Right atrium auricular region (tissue), 2 donors: ENCODE data around the gene LOXL4. TPM values are rescaled to one million over a fixed set of nuclear protein-coding genes. Genes with fewer than 3 reads are reported as not detected.
"Not testable (repeated sequence)": the region's sequence is repeated elsewhere in the genome, so short reads cannot be mapped to it uniquely, and the experiment has no call there.

Source experiments
- DNase-seq: peaks from one replicate; pipeline ENCODE4 v3.0.0-alpha.2; 2019; ENCODE audit warnings: low spot score
- H3K27ac ChIP-seq, 2 donors: fragments of 200-600 bp; sonication (generic); 1 replicate in 1 of 2; 2 replicates in 1 of 2; pipeline ENCODE4 v1.5.1; 2016 to 2019
- H3K27me3 ChIP-seq, 2 donors: fragments of 200-600 bp; sonication (generic); one replicate each; pipeline versions ENCODE4 v1.5.1 to v1.6.0; 2017 to 2019
- H3K36me3 ChIP-seq: fragments of 200-600 bp; sonication (generic); one replicate; pipeline ENCODE4 v1.5.1; 2016
- H3K4me1 ChIP-seq, 2 donors: fragments of 200-600 bp; sonication (generic); one replicate each; pipeline versions ENCODE4 v1.5.1 to v1.6.0; 2017 to 2019
- H3K4me3 ChIP-seq, 2 donors: fragments of 200-600 bp; sonication (generic); 1 replicate in 1 of 2; 2 replicates in 1 of 2; pipeline ENCODE4 v1.5.1; 2017 to 2019; ENCODE audit warnings: mild to moderate bottlenecking in 1 of 2, moderate library complexity in 1 of 2
- H3K9me3 ChIP-seq, 2 donors: fragments of 200-600 bp; sonication (generic); one replicate each; pipeline ENCODE4 v1.5.1; 2019
- CTCF ChIP-seq, 2 donors: fragments of 200-600 bp; sonication (generic); IDR thresholded peaks; one replicate each; pipeline ENCODE4 v1.5.1; 2019; ENCODE audit warnings: antibody characterized with exemption in 2 of 2
- total RNA-seq, 2 donors: library from RNA; depleted of rRNA; stranded (reverse); fragments of >200 nt; gene quantifications; one replicate each; pipeline ENCODE4 v1.1.0, GENCODE V29; 2016

LOXL4 gene
- total RNA-seq, 2 donors from 2014 or later, result 1.5 to 1.6 TPM

- H3K9me3 ChIP-seq, result no peaks in the 10 kb centered on the region
- H3K4me3 ChIP-seq, result no peak overlapping the region
- no peak overlapping the region for H3K27ac ChIP-seq
- TF ChIP-seq CTCF (IDR thresholded peaks at IDR 0.05), result no peak
- H3K27me3 ChIP-seq, result no peaks in the 10 kb centered on the region
- H3K36me3 ChIP-seq, result peaks cover 39% of the 10 kb centered on the region
- DNase-seq, result no peak
- no peaks in the 10 kb centered on the region for H3K4me1 ChIP-seq
Measured at GRCh38 chr10:98235846-98236245, 32.1 kb downstream of the LOXL4 start.

- Histone ChIP-seq H3K27ac (no peak overlapping the region), H3K9me3 (no peaks in the 10 kb centered on the region), H3K4me3 (no peak overlapping the region), H3K36me3 (peaks cover 16% of the 10 kb centered on the region), H3K27me3 (no peaks in the 10 kb centered on the region), H3K4me1 (no peaks in the 10 kb centered on the region)
- DNase-seq, result no peak
- no peak for TF ChIP-seq CTCF (IDR thresholded peaks at IDR 0.05)
Measured at GRCh38 chr10:98231417-98231816, 36.6 kb downstream of the LOXL4 start.

- H3K36me3 ChIP-seq, H3K27ac ChIP-seq, DNase-seq, H3K27me3 ChIP-seq, H3K4me3 ChIP-seq, H3K4me1 ChIP-seq, H3K9me3 ChIP-seq: not testable (repeated sequence)
Measured at GRCh38 chr10:98228266-98228665, 39.7 kb downstream of the LOXL4 start.

GRCh38 chr10:98227713-98228112, 40.3 kb downstream of the LOXL4 start:
- H3K36me3 ChIP-seq, H3K9me3 ChIP-seq, H3K27me3 ChIP-seq, H3K27ac ChIP-seq, DNase-seq, H3K4me3 ChIP-seq, H3K4me1 ChIP-seq: not testable (repeated sequence)

GRCh38 chr10:98226508-98227144, 41.4 kb downstream of the LOXL4 start:
- H3K36me3 ChIP-seq, result no peaks in the 10 kb centered on the region
- no peak overlapping the region for H3K4me3 ChIP-seq

GRCh38 chr10:98224996-98225395, 43.0 kb downstream of the LOXL4 start:
- H3K9me3 ChIP-seq, result peaks cover 0 to 2% of the 10 kb centered on the region in 2 donors
- H3K4me1 ChIP-seq, result no peaks in the 10 kb centered on the region
- H3K27me3 ChIP-seq, result no peaks in the 10 kb centered on the region
- no peak for DNase-seq
- no peak for TF ChIP-seq CTCF (IDR thresholded peaks at IDR 0.05)
- H3K36me3 ChIP-seq, result no peaks in the 10 kb centered on the region
- H3K27ac ChIP-seq, result no peak overlapping the region
- H3K4me3 ChIP-seq, result no peak overlapping the region

More at GRCh38 chr10:98226508-98227144, 41.4 kb downstream of the LOXL4 start:
- TF ChIP-seq CTCF (IDR thresholded peaks at IDR 0.05), result no peak
- H3K27me3 ChIP-seq, result no peaks in the 10 kb centered on the region
- H3K9me3 ChIP-seq, result no peaks in the 10 kb centered on the region
- H3K27ac ChIP-seq, result no peak overlapping the region
- no peaks in the 10 kb centered on the region for H3K4me1 ChIP-seq
- DNase-seq, result no peak

GRCh38 chr10:98224509-98224908, 43.5 kb downstream of the LOXL4 start:
- H3K27ac ChIP-seq, result no peak overlapping the region
- H3K36me3 ChIP-seq, result no peaks in the 10 kb centered on the region
- no peak overlapping the region for H3K4me3 ChIP-seq
- no peaks in the 10 kb centered on the region for H3K4me1 ChIP-seq
- peaks cover 0 to 7% of the 10 kb centered on the region in 2 donors for H3K9me3 ChIP-seq
- no peaks in the 10 kb centered on the region for H3K27me3 ChIP-seq
- no peak for TF ChIP-seq CTCF (IDR thresholded peaks at IDR 0.05)
- DNase-seq, result no peak
